Trophoblast cell (in vitro differentiated cells and primary cell): ENCODE data around the gene PKD2L1.

Experiments
- DNase-seq, 2 donors: peaks; one replicate each; pipeline ENCODE4 v3.0.0-alpha.2; 2016
- H2AFZ ChIP-seq: 2 replicates; pipeline ENCODE4 v1.6.1; 2013; ENCODE audit warnings: low read length, moderate library complexity, mild to moderate bottlenecking; ENCODE audit not compliant: insufficient read depth, poor library complexity
- H2AK5ac ChIP-seq: 2 replicates; pipeline ENCODE4 v1.6.1; 2013; ENCODE audit warnings: mild to moderate bottlenecking, low read length
- H2BK120ac ChIP-seq: 2 replicates; pipeline ENCODE4 v1.6.1; 2013; ENCODE audit warnings: low read length, mild to moderate bottlenecking, moderate library complexity; ENCODE audit not compliant: insufficient read depth, poor library complexity
- H2BK12ac ChIP-seq: 2 replicates; pipeline ENCODE4 v1.6.1; 2013; ENCODE audit warnings: mild to moderate bottlenecking, low read length, moderate library complexity
- H2BK5ac ChIP-seq: 2 replicates; pipeline ENCODE4 v1.6.1; 2013; ENCODE audit warnings: low read length, low read depth, moderate library complexity, mild to moderate bottlenecking; ENCODE audit not compliant: poor library complexity
- H3K14ac ChIP-seq: 2 replicates; pipeline ENCODE4 v1.6.1; 2013; ENCODE audit warnings: mild to moderate bottlenecking, low read length
- H3K18ac ChIP-seq: 2 replicates; pipeline ENCODE4 v1.6.1; 2013; ENCODE audit warnings: mild to moderate bottlenecking, low read length
- H3K23ac ChIP-seq: 2 replicates; pipeline ENCODE4 v1.6.1; 2013; ENCODE audit warnings: low read length
- H3K27ac ChIP-seq: 2 replicates; pipeline ENCODE4 v1.5.1; 2013; ENCODE audit warnings: low read depth, mild to moderate bottlenecking, inconsistent platforms, low read length, moderate library complexity
- H3K27me3 ChIP-seq: 2 replicates; pipeline ENCODE4 v1.6.1; 2013; ENCODE audit warnings: inconsistent platforms, mild to moderate bottlenecking, low read length, moderate library complexity; ENCODE audit not compliant: insufficient read depth
- H3K36me3 ChIP-seq, 2 experiments: 1 replicate in 1 of 2; 2 replicates in 1 of 2; pipeline ENCODE4 v1.6.1; 2013; ENCODE audit warnings: low read length in 2 of 2, mild to moderate bottlenecking in 2 of 2, moderate library complexity in 1 of 2; ENCODE audit not compliant: insufficient read depth in 2 of 2, control insufficient read depth in 1 of 2
- H3K4ac ChIP-seq: 2 replicates; pipeline ENCODE4 v1.6.1; 2013; ENCODE audit warnings: low read depth, mild to moderate bottlenecking, low read length, moderate library complexity
- H3K4me1 ChIP-seq, 2 experiments: 1 replicate in 1 of 2; 2 replicates in 1 of 2; pipeline ENCODE4 v1.6.1; 2013; ENCODE audit warnings: low read length in 2 of 2, mild to moderate bottlenecking in 2 of 2, moderate library complexity in 1 of 2; ENCODE audit not compliant: insufficient read depth in 2 of 2, control insufficient read depth in 1 of 2
- H3K4me2 ChIP-seq: 2 replicates; pipeline ENCODE4 v1.6.1; 2013; ENCODE audit warnings: inconsistent platforms, mild to moderate bottlenecking, low read length, moderate library complexity
- H3K4me3 ChIP-seq: 2 replicates; pipeline ENCODE4 v1.5.1; 2013; ENCODE audit warnings: mild to moderate bottlenecking, low read depth, low read length, inconsistent platforms
- H3K79me1 ChIP-seq: one replicate; pipeline ENCODE4 v1.6.1; 2013; ENCODE audit warnings: low read length
- H3K79me2 ChIP-seq: 2 replicates; pipeline ENCODE4 v1.6.1; 2013; ENCODE audit warnings: low read length, mild to moderate bottlenecking; ENCODE audit not compliant: control insufficient read depth, insufficient read depth, poor library complexity
- H3K9ac ChIP-seq: 2 replicates; pipeline ENCODE4 v1.6.1; 2013; ENCODE audit warnings: mild to moderate bottlenecking, low read length
- H3K9me3 ChIP-seq: 2 replicates; pipeline ENCODE4 v1.6.1; 2013; ENCODE audit warnings: low read depth, mild to moderate bottlenecking, control low read depth, inconsistent platforms, low read length; ENCODE audit not compliant: insufficient read depth
- H4K12ac ChIP-seq: 2 replicates; pipeline ENCODE4 v1.6.1; 2013; ENCODE audit warnings: low read depth, mild to moderate bottlenecking, low read length, moderate library complexity
- H4K8ac ChIP-seq: 2 replicates; pipeline ENCODE4 v1.6.1; 2013; ENCODE audit warnings: low read depth, mild to moderate bottlenecking, low read length, moderate library complexity
- H4K91ac ChIP-seq: one replicate; pipeline ENCODE4 v1.6.1; 2013; ENCODE audit warnings: low read depth, mild to moderate bottlenecking, low read length, moderate library complexity
- WGBS: extraction: QIAGEN DNeasy Blood & Tissue Kit; methylation state at CpG from one replicate; pipeline ENCODE4 v1.1.7; 2013; ENCODE audit warnings: missing lambda C conversion rate; ENCODE audit not compliant: insufficient read length, insufficient coverage; ENCODE audit errors: extremely low coverage; 5-methylcytosine and 5-hydroxymethylcytosine counted together

Gene PKD2L1

DNA sequence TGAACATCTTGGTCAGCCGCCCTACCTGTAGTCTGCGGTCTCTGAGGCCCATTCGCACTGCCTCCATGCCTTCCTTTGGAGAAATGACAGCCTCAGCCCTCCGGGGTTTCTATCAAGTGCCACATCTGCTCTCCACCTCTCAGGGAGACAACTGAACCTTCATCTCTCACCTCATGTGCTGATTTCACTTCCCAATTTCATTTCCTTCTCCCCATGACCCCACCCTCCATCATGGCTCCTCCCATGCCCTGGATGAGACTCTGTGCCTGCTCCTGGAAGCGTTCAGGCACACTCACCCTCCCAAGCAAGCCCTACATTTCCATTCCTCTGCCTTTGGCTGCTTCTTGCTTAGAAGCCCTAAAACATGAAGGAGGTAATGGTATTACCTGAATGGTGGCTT is 9.2 kb upstream of the PKD2L1 start:
- H4K91ac ChIP-seq: no peak overlapping the region
- no peak overlapping the region for H3K4me2 ChIP-seq
- H2BK120ac ChIP-seq: no peak overlapping the region
- H3K27me3 ChIP-seq: no peaks in the 10 kb centered on the region
- WGBS: no CpG with 5 or more reads among the region's 5 CpGs
- H3K36me3 ChIP-seq: no peaks in the 10 kb centered on the region
- no peak overlapping the region for H4K12ac ChIP-seq
- H3K14ac ChIP-seq: no peak overlapping the region
- H3K27ac ChIP-seq: no peak overlapping the region
- H3K9me3 ChIP-seq: no peaks in the 10 kb centered on the region
- H3K18ac ChIP-seq: no peak overlapping the region
- no peak overlapping the region for H3K23ac ChIP-seq
- H2BK5ac ChIP-seq: no peak overlapping the region
- H2AFZ ChIP-seq: no peak overlapping the region
- no peak overlapping the region for H2AK5ac ChIP-seq
- H2BK12ac ChIP-seq: peak overlapping the region; percentile 33
- H3K4me1 ChIP-seq: peaks cover 2 to 7% of the 10 kb centered on the region in 2 experiments
- peaks cover 4% of the 10 kb centered on the region for H3K79me1 ChIP-seq
- no peak for DNase-seq
- no peak overlapping the region for H4K8ac ChIP-seq
- H3K9ac ChIP-seq: no peak overlapping the region
- no peak overlapping the region for H3K4ac ChIP-seq
- no peak overlapping the region for H3K4me3 ChIP-seq
- H3K79me2 ChIP-seq: no peaks in the 10 kb centered on the region

DNA sequence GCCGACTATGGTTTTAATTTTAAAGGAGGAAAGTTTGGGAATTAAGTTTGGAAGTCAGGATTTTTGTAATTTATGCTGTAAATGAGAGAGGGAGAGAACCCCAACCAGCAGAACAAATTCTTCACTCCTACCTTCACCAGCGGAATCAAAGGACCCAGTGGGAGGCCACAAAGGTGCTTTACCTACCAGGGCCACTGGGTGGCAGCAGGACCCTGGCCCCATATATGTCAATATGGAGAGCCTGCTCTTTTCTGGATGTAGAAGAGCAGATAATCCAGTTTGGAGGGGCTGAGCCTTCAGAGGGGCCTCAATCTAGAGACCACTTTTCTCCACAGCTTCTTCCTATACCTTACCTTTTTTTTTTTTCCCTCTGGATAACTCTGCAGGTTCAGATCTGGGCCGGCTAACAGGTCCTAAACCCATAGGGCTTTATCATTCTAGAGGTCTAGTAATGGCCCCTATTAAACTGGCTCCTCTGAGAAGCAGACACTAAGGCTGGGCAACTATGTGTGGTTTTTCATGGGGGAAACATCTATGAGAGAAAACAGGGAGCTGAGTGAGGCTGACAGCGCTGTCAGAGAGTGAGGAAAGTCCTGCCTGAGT is 8.5 kb upstream of the PKD2L1 start:
- H3K27ac ChIP-seq: no peak overlapping the region
- H2BK12ac ChIP-seq: no peak overlapping the region
- no peak overlapping the region for H3K14ac ChIP-seq
- no peak overlapping the region for H4K91ac ChIP-seq
- no peak overlapping the region for H3K9ac ChIP-seq
- no peak overlapping the region for H3K23ac ChIP-seq
- no peak overlapping the region for H3K18ac ChIP-seq
- H3K36me3 ChIP-seq: no peaks in the 10 kb centered on the region
- peaks cover 2 to 7% of the 10 kb centered on the region in 2 experiments for H3K4me1 ChIP-seq
- H3K79me2 ChIP-seq: no peaks in the 10 kb centered on the region
- no CpG with 5 or more reads among the region's 4 CpGs for WGBS
- no peaks in the 10 kb centered on the region for H3K27me3 ChIP-seq
- peak; percentile 65 to 88 for DNase-seq
- H3K9me3 ChIP-seq: no peaks in the 10 kb centered on the region
- no peak overlapping the region for H2AK5ac ChIP-seq
- H3K4me3 ChIP-seq: no peak overlapping the region
- no peak overlapping the region for H2BK120ac ChIP-seq
- H3K79me1 ChIP-seq: peaks cover 4% of the 10 kb centered on the region
- no peak overlapping the region for H3K4ac ChIP-seq
- no peak overlapping the region for H2AFZ ChIP-seq
- H4K8ac ChIP-seq: no peak overlapping the region
- H4K12ac ChIP-seq: no peak overlapping the region
- no peak overlapping the region for H3K4me2 ChIP-seq
- H2BK5ac ChIP-seq: no peak overlapping the region

DNA sequence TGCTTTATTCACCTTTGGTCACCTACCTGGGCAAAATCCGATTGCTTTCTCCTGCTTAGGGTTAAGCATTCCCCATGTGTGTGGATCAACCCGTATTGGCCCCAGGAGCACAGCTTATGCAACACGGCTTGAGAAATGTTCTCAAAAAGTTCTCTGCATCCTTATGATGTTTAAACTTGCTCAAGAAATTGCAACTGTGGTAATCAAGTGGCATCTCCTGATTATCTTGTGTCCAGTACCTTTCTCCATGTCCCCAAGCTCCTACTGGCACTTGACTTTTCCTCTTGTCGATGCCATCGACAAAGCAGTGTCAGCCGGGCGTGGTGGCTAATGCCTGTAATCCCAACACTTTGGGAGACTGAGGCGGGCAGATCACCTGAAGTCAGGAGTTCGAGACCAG is 4.7 kb upstream of the PKD2L1 start:
- no peak overlapping the region for H2BK120ac ChIP-seq
- no peak overlapping the region for H3K4me3 ChIP-seq
- H3K9me3 ChIP-seq: peaks cover 1% of the 10 kb centered on the region
- no peak overlapping the region for H2BK12ac ChIP-seq
- no peak overlapping the region for H4K91ac ChIP-seq
- H3K79me2 ChIP-seq: no peaks in the 10 kb centered on the region
- H3K14ac ChIP-seq: no peak overlapping the region
- H4K12ac ChIP-seq: no peak overlapping the region
- no peak overlapping the region for H3K4me2 ChIP-seq
- H3K4me1 ChIP-seq: no peaks in the 10 kb centered on the region
- H3K27me3 ChIP-seq: no peaks in the 10 kb centered on the region
- no peak overlapping the region for H3K9ac ChIP-seq
- H2AK5ac ChIP-seq: no peak overlapping the region
- no CpG with 5 or more reads among the region's 9 CpGs for WGBS
- no peak overlapping the region for H2AFZ ChIP-seq
- no peak overlapping the region for H3K23ac ChIP-seq
- H3K4ac ChIP-seq: no peak overlapping the region
- peak; percentile 88 to 97 for DNase-seq
- no peak overlapping the region for H2BK5ac ChIP-seq
- H4K8ac ChIP-seq: no peak overlapping the region
- no peaks in the 10 kb centered on the region for H3K79me1 ChIP-seq
- no peak overlapping the region for H3K27ac ChIP-seq
- no peaks in the 10 kb centered on the region for H3K36me3 ChIP-seq
- H3K18ac ChIP-seq: no peak overlapping the region

DNA sequence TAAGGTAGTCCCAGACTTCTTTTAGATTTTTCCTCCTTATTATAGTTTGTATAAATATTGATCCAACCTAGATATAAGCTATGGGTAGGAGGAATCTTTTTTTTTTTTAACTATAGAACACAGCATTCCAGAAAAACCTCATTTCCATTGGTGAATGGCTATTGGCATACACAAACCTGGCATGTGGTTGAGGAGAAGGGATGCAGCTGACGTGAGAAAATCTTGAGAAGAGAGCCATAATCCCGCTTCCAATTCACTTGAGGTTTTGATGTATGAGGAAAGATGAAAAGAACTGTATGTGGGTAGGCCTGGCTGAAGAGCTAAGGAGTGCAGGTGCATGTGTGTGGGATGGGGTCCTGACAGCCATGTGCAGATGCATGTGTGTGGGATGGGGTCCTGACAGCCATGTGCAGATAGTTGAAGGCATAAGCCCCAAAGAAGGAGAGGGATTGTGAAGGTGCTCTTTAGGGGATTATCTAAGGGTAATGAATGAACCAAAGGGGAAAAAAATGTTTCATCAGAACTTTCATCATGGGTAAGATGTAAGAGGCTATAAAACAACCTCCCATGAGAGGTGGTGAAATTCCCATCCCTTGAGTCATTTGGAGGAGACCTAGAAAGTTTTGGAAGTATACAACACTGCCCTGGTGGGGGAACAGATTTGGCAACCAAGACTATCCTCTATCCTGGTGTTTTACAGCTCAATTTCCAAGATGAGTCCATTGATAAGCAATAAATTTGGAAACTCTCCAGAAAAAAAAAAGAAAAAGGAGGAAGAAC is 3.8 kb upstream of the PKD2L1 start:
- no peak overlapping the region for H2BK12ac ChIP-seq
- H3K4me2 ChIP-seq: no peak overlapping the region
- no peak overlapping the region for H3K14ac ChIP-seq
- H3K27ac ChIP-seq: no peak overlapping the region
- no peaks in the 10 kb centered on the region for H3K79me1 ChIP-seq
- no peak overlapping the region for H4K12ac ChIP-seq
- no peak overlapping the region for H2AK5ac ChIP-seq
- no peak overlapping the region for H3K18ac ChIP-seq
- H3K36me3 ChIP-seq: no peaks in the 10 kb centered on the region
- H3K4ac ChIP-seq: no peak overlapping the region
- H2AFZ ChIP-seq: no peak overlapping the region
- H3K4me3 ChIP-seq: no peak overlapping the region
- no CpG with 5 or more reads among the region's 2 CpGs for WGBS
- DNase-seq: peak in 1 of 2 donors; percentile 23
- H2BK5ac ChIP-seq: no peak overlapping the region
- H3K9ac ChIP-seq: no peak overlapping the region
- H3K79me2 ChIP-seq: no peaks in the 10 kb centered on the region
- peaks cover 1% of the 10 kb centered on the region for H3K9me3 ChIP-seq
- no peak overlapping the region for H4K91ac ChIP-seq
- no peak overlapping the region for H4K8ac ChIP-seq
- no peak overlapping the region for H3K23ac ChIP-seq
- H2BK120ac ChIP-seq: no peak overlapping the region
- no peaks in the 10 kb centered on the region for H3K27me3 ChIP-seq
- no peaks in the 10 kb centered on the region for H3K4me1 ChIP-seq
